SK-N-SH treated with all-trans-retinoic acid at 6 μM for 48 hours (cell line): Measurements from ENCODE around the gene SFMBT1.

Source experiments
- ARNTL ChIP-seq: fragments of 450-650 bp; formaldehyde crosslinking; IDR thresholded peaks from 2 replicates; pipeline ENCODE4 v1.5.0; 2020; ENCODE audit warnings: low read depth, mild to moderate bottlenecking, moderate library complexity, borderline replicate concordance
- ESRRG ChIP-seq: fragments of 250-450 bp; sonication (Bioruptor Pico); IDR thresholded peaks from 2 replicates; pipeline ENCODE4 v1.6.1; 2021; ENCODE audit warnings: mild to moderate bottlenecking
- GLIS3 ChIP-seq: fragments of 250-450 bp; sonication (Bioruptor Pico); IDR thresholded peaks from 2 replicates; pipeline ENCODE4 v1.5.0; 2020; ENCODE audit warnings: mild to moderate bottlenecking, moderate library complexity
- OSR1 ChIP-seq: fragments of 250-450 bp; sonication (Bioruptor Pico); IDR thresholded peaks from 2 replicates; pipeline ENCODE4 v1.8.0; 2022; ENCODE audit warnings: moderate library complexity, mild to moderate bottlenecking, inconsistent platforms
- PATZ1 ChIP-seq: fragments of 250-450 bp; sonication (Bioruptor Pico); IDR thresholded peaks from 2 replicates; pipeline ENCODE4 v1.8.0; 2020; ENCODE audit warnings: mild to moderate bottlenecking, moderate library complexity, borderline replicate concordance
- RARB ChIP-seq: fragments of 250-450 bp; sonication (Bioruptor Pico); IDR thresholded peaks from 2 replicates; pipeline ENCODE4 v1.8.0; 2021; ENCODE audit warnings: mild to moderate bottlenecking, moderate library complexity
- ZNF565 ChIP-seq: fragments of 450-650 bp; formaldehyde crosslinking; conservative IDR thresholded peaks from 2 replicates; pipeline ENCODE4 v1.5.0; 2020; ENCODE audit warnings: low read depth, mild to moderate bottlenecking, moderate library complexity

- no peak for TF ChIP-seq ESRRG (CRISPR knock-in tag)
- no peak for TF ChIP-seq PATZ1
- TF ChIP-seq ZNF565, result no peak
- no peak for TF ChIP-seq RARB
- TF ChIP-seq GLIS3 (CRISPR knock-in tag), result no peak
- no peak for TF ChIP-seq OSR1 (CRISPR knock-in tag)
- no peak for TF ChIP-seq ARNTL (CRISPR knock-in tag)
Measured at GRCh38 chr3:52889901-52890300, 156.0 kb downstream of the SFMBT1 start.
